GM23248 (cell line): Measurements from ENCODE around the gene NDUFAF3. TPM values are rescaled to one million over a fixed set of nuclear protein-coding genes. Genes with fewer than 3 reads are reported as not detected.

Source experiments
- DNase-seq: peaks from one replicate; pipeline ENCODE4 v3.0.0-alpha.2; 2015
- H2AFZ ChIP-seq: fragments of 200-600 bp; sonication (generic); 2 replicates; pipeline ENCODE4 v1.6.1; 2016; ENCODE audit warnings: antibody characterized with exemption
- H3F3A ChIP-seq: fragments of 200-600 bp; sonication (generic); 2 replicates; pipeline ENCODE4 v1.6.1; 2016; ENCODE audit warnings: mild to moderate bottlenecking, antibody characterized with exemption, mixed run types; ENCODE audit not compliant: insufficient read depth
- H3K27ac ChIP-seq: fragments of 200-600 bp; sonication (generic); 2 replicates; pipeline ENCODE4 v1.5.1; 2016; ENCODE audit warnings: mild to moderate bottlenecking
- H3K27me3 ChIP-seq: fragments of 200-600 bp; sonication (generic); replicated peaks from 2 replicates; pipeline ENCODE4 v1.6.1; 2016; ENCODE audit warnings: mild to moderate bottlenecking; ENCODE audit not compliant: insufficient read depth
- H3K36me3 ChIP-seq: fragments of 200-600 bp; sonication (generic); 2 replicates; pipeline ENCODE4 v1.6.1; 2016; ENCODE audit warnings: low read depth, mild to moderate bottlenecking
- H3K4me1 ChIP-seq: fragments of 200-600 bp; sonication (generic); 2 replicates; pipeline ENCODE4 v1.6.1; 2016; ENCODE audit warnings: mild to moderate bottlenecking; ENCODE audit not compliant: insufficient read depth
- H3K4me2 ChIP-seq: fragments of 200-600 bp; sonication (generic); one replicate; pipeline ENCODE4 v1.6.1; 2016; ENCODE audit warnings: mild to moderate bottlenecking; ENCODE audit not compliant: unreplicated experiment
- H3K4me3 ChIP-seq: fragments of 200-600 bp; sonication (generic); 2 replicates; pipeline ENCODE4 v1.5.1; 2016; ENCODE audit warnings: mild to moderate bottlenecking
- H3K79me2 ChIP-seq: fragments of 200-600 bp; sonication (generic); 2 replicates; pipeline ENCODE4 v1.6.1; 2016; ENCODE audit warnings: mild to moderate bottlenecking; ENCODE audit not compliant: insufficient read depth
- H3K9ac ChIP-seq: fragments of 200-600 bp; sonication (generic); 2 replicates; pipeline ENCODE4 v1.6.1; 2016; ENCODE audit warnings: mild to moderate bottlenecking
- H3K9me2 ChIP-seq: fragments of 200-600 bp; sonication (generic); 2 replicates; pipeline ENCODE4 v1.6.1; 2016; ENCODE audit warnings: mixed run types, mild to moderate bottlenecking, moderate library complexity; ENCODE audit not compliant: insufficient read depth
- H3K9me3 ChIP-seq: fragments of 200-600 bp; sonication (generic); one replicate; pipeline ENCODE4 v1.6.1; 2017; ENCODE audit warnings: low read depth
- H4K20me1 ChIP-seq: fragments of 200-600 bp; sonication (generic); 2 replicates; pipeline ENCODE4 v1.6.0; 2016; ENCODE audit not compliant: insufficient read depth
- EZH2 ChIP-seq: fragments of 200-600 bp; sonication (generic); IDR thresholded peaks from 2 replicates; pipeline ENCODE4 v1.6.1; 2018; ENCODE audit warnings: antibody characterized with exemption, mild to moderate bottlenecking; ENCODE audit not compliant: insufficient read depth, poor library complexity, severe bottlenecking
- EZH2phosphoT487 ChIP-seq: fragments of 200-600 bp; sonication (generic); IDR thresholded peaks from 2 replicates; pipeline ENCODE4 v1.6.1; 2018; ENCODE audit warnings: antibody characterized with exemption, moderate library complexity, mild to moderate bottlenecking, low read depth; ENCODE audit not compliant: insufficient read depth
- WGBS, 2 experiments: methylation state at CpG; one replicate each; pipeline ENCODE4 v1.1.6; 2015 to 2017; ENCODE audit warnings: low lambda C conversion rate in 2 of 2, low coverage in 1 of 2; ENCODE audit errors: missing lambda C conversion rate in 2 of 2; 5-methylcytosine and 5-hydroxymethylcytosine counted together
- in situ Hi-C: fragments of 300-500 bp; cut with MboI; formaldehyde crosslinking; loops from 2 replicates; pipeline ENCODE4 v1.15.0; 2020
- polyA plus RNA-seq: library from polyadenylated mRNA; unstranded; fragments of >200 nt; fragmentation: Nextera tagmentation; extraction: Ambion mirVana; gene quantifications from 2 replicates; pipeline ENCODE4 v1.2.1, GENCODE V29; 2016
- total RNA-seq: library from RNA; depleted of rRNA; stranded (reverse); fragments of >200 nt; shearing (Covaris generic); gene quantifications from 2 replicates; pipeline ENCODE4 v1.2.3, GENCODE V29; 2014

The NDUFAF3 gene
- total and polyA plus RNA-seq, 2 experiments from 2014 or later = 129 to 218 TPM

- Histone ChIP-seq H4K20me1 (no peaks in the 10 kb centered on the region), H3K9ac (peak within 1 kb of the TSS; percentile 95), H3K79me2 (peaks cover 53% of the 10 kb centered on the region), H3K36me3 (peaks cover 31% of the 10 kb centered on the region), H3K27me3 (no peaks in the 10 kb centered on the region), H2AFZ (peak within 1 kb of the TSS; percentile 63), H3K4me3 (peak within 1 kb of the TSS; percentile 95), H3K9me3 (no peaks in the 10 kb centered on the region), H3K9me2 (no peaks in the 10 kb centered on the region), H3K4me1 (peaks cover 22% of the 10 kb centered on the region), H3K27ac (peak within 1 kb of the TSS; percentile 73), H3K4me2 (peak within 1 kb of the TSS; percentile 98), H3F3A (peaks cover 76% of the 10 kb centered on the region)
- WGBS, 2 experiments = 1% methylated on average over 55 of the region's 55 CpGs
- in situ Hi-C loops = no loop called here
- peak; percentile 98 for DNase-seq
- no peak for TF ChIP-seq EZH2
These were observed 7.0 kb downstream of the NDUFAF3 start, which contains the start of gene IMPDH2 for GRCh38 chr3:49028673-49029562. Gene IMPDH2 (minus strand): TSS chr3:49029398. CDS start chr3:49029350, 48 bp downstream.

DNA sequence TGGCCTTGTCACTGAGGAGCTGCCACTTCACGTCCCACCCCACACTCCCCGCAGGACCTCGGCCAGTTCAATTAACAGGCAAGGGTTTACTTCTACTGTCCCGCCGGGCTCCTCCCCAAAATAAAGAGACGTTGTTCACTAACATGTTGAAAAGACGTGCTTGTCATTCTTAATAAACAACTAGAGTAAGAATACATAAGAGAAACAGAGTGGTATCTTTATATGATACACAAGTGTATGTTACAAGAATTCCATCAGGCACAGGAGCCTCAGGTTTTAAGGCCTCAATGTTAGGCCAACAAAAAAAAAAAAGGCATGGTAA, 7.6 kb downstream of the NDUFAF3 start:
- Histone ChIP-seq H3K4me2 (peak overlapping the region; percentile 98), H3F3A (peaks cover 70% of the 10 kb centered on the region), H3K4me1 (peaks cover 22% of the 10 kb centered on the region), H2AFZ (peak overlapping the region; percentile 63), H3K27me3 (no peaks in the 10 kb centered on the region), H3K79me2 (peaks cover 48% of the 10 kb centered on the region), H3K27ac (peak overlapping the region; percentile 73), H3K9ac (peak overlapping the region; percentile 95), H3K9me3 (no peaks in the 10 kb centered on the region), H4K20me1 (no peaks in the 10 kb centered on the region), H3K36me3 (peaks cover 27% of the 10 kb centered on the region), H3K9me2 (no peaks in the 10 kb centered on the region), H3K4me3 (peak overlapping the region; percentile 95)
- whole genome bisulfite sequencing, 2 experiments = 1% methylated on average over 7 of the region's 7 CpGs
- DNase-seq = no peak
- in situ Hi-C loops = no loop called here
- no peak for TF ChIP-seq EZH2
- TF ChIP-seq EZH2phosphoT487 = no peak

- Histone ChIP-seq H3K79me2 (peaks cover 48% of the 10 kb centered on the region), H3K27ac (peak overlapping the region; percentile 73; the same call in 1 of the 2 replicates), H3K4me3 (no peak overlapping the region), H3K27me3 (no peaks in the 10 kb centered on the region), H3F3A (peaks cover 62% of the 10 kb centered on the region), H4K20me1 (no peaks in the 10 kb centered on the region), H3K4me1 (peaks cover 22% of the 10 kb centered on the region), H3K9me2 (no peaks in the 10 kb centered on the region), H3K4me2 (no peak overlapping the region), H3K9me3 (no peaks in the 10 kb centered on the region), H2AFZ (no peak overlapping the region), H3K36me3 (peaks cover 19% of the 10 kb centered on the region), H3K9ac (no peak overlapping the region)
- WGBS, 2 experiments = 93 to 94% methylated on average over 6 of the region's 6 CpGs
- in situ Hi-C loops = no loop called here
- TF ChIP-seq EZH2 (no peak), EZH2phosphoT487 (no peak)
- DNase-seq = no peak
These were observed 8.4 kb downstream of the NDUFAF3 start for GRCh38 chr3:49030321-49030720.

DNA sequence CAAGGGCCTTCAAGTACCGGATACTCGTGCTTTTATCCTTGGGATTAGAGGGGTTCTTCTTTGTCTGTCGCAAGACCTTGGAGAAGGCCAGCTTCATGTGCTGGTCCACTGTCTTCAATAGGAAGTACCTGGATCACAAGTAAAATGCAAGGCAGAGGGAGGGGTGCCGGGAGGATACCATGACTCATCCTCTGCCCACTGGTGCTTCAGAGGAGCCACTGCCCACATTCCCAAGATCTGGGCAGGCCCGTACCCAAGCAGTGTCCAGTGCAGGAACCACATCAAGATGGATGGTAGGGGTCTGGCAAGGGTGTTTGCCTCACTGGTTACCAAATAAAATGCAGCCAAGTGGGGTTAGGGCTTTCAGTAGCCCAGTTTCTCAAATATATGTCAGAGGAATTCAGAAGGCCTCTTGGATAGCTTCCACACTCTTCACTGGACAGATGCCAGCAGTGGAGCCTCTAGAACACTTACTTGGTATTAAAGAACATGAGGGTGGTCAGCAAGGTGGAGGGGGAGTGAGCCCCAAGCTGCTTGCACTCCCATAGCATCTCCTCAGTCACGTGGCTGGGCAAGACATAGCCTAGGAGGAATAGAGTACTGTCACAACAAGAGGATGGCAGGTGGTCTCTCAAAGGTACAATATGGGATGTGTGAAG, 10.9 kb downstream of the NDUFAF3 start:
- Histone ChIP-seq H3K9ac (no peak overlapping the region), H3K27me3 (no peaks in the 10 kb centered on the region), H3K4me3 (no peak overlapping the region), H3K79me2 (peaks cover 33% of the 10 kb centered on the region), H2AFZ (no peak overlapping the region), H3K36me3 (peaks cover 19% of the 10 kb centered on the region), H3K9me3 (no peaks in the 10 kb centered on the region), H4K20me1 (no peaks in the 10 kb centered on the region), H3K9me2 (no peaks in the 10 kb centered on the region), H3K4me2 (no peak overlapping the region), H3K27ac (peak overlapping the region; percentile 21), H3K4me1 (peaks cover 14% of the 10 kb centered on the region), H3F3A (peaks cover 47% of the 10 kb centered on the region)
- WGBS, 2 experiments = 79 to 84% methylated on average over 6 of the region's 6 CpGs
- no peak for TF ChIP-seq EZH2
- no peak for TF ChIP-seq EZH2phosphoT487
- DNase-seq = peak; percentile 29
- in situ Hi-C loops = no loop called here
